Thyroid gland (tissue), 4 donors: ENCODE results near the gene RNF20.
"Not testable (repeated sequence)": the region's sequence is repeated elsewhere in the genome, so short reads cannot be mapped to it uniquely, and the experiment has no call there.

Experiments used
- CTCF ChIP-seq, 6 experiments: fragments of 200-600 bp in 3 of 6; fragments of 450-650 bp in 3 of 6; sonication (generic) in 3 of 6; IDR thresholded peaks; one replicate each; pipeline ENCODE4 v1.5.1; 2016 to 2019; ENCODE audit warnings: antibody characterized with exemption in 6 of 6, mild to moderate bottlenecking in 2 of 6, inconsistent platforms in 1 of 6, moderate library complexity in 1 of 6
- POLR2A ChIP-seq, 2 donors: fragments of 450-650 bp; IDR thresholded peaks; one replicate each; pipeline ENCODE4 v1.6.1; 2017; ENCODE audit warnings: antibody characterized with exemption in 2 of 2, mild to moderate bottlenecking in 2 of 2, moderate library complexity in 1 of 2

GRCh38 chr9:101518489-101518888 is 15.2 kb upstream of the RNF20 start:
- not testable (repeated sequence) for TF ChIP-seq CTCF, POLR2A (IDR thresholded peaks at IDR 0.05)
